ENCODE measurements around the gene LARGE1. TPM values are rescaled to one million over a fixed set of nuclear protein-coding genes. Genes with fewer than 3 reads are reported as not detected.

Gene LARGE1
- total and polyA plus RNA-seq, 2 of the 13 experiments (the other 11 are each of a cell fraction or from before 2014, with no cell fraction given), result 8.4 to 11.0 TPM

DNA sequence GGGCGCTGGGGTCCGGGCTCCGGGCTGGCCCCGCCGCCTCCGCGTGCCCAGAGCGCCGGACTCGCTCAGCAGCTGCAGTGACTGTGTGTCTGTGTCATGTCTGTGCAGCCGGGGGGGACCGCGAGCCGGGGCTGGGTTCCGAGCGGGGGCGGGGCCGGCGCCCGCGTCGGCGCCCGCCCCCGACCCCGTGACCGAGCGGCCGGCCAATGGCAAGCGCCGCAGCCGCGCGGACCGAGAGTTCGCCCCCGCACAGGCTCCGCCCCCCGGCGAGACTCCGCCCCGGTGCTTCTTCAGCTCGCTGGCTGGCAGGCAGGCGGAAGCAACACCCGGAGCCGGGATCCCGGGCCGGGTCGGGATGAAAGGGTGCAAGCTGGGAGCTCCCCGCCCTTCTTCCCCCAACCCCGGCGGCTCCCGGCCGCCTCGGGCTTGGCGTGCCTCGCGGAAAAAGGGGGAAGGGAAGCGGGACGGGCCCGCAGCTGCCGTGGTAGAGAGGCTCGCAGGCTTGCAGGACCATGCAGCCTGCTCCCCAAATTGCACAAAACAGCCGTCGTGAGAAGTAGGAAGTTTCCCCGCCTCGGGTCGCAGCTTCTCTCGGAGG lies 750 bp upstream of the LARGE1 start (continued):
- TF ChIP-seq, protein P1, sequence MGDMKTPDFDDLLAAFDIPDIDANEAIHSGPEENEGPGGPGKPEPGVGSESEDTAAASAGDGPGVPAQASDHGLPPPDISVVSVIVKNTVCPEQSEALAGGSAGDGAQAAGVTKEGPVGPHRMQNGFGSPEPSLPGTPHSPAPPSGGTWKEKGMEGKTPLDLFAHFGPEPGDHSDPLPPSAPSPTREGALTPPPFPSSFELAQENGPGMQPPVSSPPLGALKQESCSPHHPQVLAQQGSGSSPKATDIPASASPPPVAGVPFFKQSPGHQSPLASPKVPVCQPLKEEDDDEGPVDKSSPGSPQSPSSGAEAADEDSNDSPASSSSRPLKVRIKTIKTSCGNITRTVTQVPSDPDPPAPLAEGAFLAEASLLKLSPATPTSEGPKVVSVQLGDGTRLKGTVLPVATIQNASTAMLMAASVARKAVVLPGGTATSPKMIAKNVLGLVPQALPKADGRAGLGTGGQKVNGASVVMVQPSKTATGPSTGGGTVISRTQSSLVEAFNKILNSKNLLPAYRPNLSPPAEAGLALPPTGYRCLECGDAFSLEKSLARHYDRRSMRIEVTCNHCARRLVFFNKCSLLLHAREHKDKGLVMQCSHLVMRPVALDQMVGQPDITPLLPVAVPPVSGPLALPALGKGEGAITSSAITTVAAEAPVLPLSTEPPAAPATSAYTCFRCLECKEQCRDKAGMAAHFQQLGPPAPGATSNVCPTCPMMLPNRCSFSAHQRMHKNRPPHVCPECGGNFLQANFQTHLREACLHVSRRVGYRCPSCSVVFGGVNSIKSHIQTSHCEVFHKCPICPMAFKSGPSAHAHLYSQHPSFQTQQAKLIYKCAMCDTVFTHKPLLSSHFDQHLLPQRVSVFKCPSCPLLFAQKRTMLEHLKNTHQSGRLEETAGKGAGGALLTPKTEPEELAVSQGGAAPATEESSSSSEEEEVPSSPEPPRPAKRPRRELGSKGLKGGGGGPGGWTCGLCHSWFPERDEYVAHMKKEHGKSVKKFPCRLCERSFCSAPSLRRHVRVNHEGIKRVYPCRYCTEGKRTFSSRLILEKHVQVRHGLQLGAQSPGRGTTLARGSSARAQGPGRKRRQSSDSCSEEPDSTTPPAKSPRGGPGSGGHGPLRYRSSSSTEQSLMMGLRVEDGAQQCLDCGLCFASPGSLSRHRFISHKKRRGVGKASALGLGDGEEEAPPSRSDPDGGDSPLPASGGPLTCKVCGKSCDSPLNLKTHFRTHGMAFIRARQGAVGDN (CRISPR knock-in tag; IDR thresholded peaks at IDR 0.05), result peak; percentile 71; the same call in 1 of the 2 replicates
- no peak for TF ChIP-seq ISL2 (CRISPR knock-in tag; IDR thresholded peaks at IDR 0.05)
- TF ChIP-seq, protein P2, sequence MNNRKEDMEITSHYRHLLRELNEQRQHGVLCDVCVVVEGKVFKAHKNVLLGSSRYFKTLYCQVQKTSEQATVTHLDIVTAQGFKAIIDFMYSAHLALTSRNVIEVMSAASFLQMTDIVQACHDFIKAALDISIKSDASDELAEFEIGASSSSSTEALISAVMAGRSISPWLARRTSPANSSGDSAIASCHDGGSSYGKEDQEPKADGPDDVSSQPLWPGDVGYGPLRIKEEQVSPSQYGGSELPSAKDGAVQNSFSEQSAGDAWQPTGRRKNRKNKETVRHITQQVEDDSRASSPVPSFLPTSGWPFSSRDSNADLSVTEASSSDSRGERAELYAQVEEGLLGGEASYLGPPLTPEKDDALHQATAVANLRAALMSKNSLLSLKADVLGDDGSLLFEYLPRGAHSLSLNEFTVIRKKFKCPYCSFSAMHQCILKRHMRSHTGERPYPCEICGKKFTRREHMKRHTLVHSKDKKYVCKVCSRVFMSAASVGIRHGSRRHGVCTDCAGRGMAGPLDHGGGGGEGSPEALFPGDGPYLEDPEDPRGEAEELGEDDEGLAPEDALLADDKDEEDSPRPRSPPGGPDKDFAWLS (CRISPR knock-in tag; IDR thresholded peaks at IDR 0.05; ENCODE audit: borderline replicate concordance), result no peak
- TF ChIP-seq, protein P3, sequence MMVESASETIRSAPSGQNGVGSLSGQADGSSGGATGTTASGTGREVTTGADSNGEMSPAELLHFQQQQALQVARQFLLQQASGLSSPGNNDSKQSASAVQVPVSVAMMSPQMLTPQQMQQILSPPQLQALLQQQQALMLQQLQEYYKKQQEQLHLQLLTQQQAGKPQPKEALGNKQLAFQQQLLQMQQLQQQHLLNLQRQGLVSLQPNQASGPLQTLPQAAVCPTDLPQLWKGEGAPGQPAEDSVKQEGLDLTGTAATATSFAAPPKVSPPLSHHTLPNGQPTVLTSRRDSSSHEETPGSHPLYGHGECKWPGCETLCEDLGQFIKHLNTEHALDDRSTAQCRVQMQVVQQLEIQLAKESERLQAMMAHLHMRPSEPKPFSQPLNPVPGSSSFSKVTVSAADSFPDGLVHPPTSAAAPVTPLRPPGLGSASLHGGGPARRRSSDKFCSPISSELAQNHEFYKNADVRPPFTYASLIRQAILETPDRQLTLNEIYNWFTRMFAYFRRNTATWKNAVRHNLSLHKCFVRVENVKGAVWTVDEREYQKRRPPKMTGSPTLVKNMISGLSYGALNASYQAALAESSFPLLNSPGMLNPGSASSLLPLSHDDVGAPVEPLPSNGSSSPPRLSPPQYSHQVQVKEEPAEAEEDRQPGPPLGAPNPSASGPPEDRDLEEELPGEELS (CRISPR knock-in tag; IDR thresholded peaks at IDR 0.05), result peak; percentile 15; the same call in 1 of the 2 replicates
- peak; percentile 64; the same call in 1 of the 2 replicates for TF ChIP-seq ZNF772 (CRISPR knock-in tag; IDR thresholded peaks at IDR 0.05)
- TF ChIP-seq ZNF138 (CRISPR knock-in tag; IDR thresholded peaks at IDR 0.05; ENCODE audit: low read depth), result no peak
- TF ChIP-seq, protein P4, sequence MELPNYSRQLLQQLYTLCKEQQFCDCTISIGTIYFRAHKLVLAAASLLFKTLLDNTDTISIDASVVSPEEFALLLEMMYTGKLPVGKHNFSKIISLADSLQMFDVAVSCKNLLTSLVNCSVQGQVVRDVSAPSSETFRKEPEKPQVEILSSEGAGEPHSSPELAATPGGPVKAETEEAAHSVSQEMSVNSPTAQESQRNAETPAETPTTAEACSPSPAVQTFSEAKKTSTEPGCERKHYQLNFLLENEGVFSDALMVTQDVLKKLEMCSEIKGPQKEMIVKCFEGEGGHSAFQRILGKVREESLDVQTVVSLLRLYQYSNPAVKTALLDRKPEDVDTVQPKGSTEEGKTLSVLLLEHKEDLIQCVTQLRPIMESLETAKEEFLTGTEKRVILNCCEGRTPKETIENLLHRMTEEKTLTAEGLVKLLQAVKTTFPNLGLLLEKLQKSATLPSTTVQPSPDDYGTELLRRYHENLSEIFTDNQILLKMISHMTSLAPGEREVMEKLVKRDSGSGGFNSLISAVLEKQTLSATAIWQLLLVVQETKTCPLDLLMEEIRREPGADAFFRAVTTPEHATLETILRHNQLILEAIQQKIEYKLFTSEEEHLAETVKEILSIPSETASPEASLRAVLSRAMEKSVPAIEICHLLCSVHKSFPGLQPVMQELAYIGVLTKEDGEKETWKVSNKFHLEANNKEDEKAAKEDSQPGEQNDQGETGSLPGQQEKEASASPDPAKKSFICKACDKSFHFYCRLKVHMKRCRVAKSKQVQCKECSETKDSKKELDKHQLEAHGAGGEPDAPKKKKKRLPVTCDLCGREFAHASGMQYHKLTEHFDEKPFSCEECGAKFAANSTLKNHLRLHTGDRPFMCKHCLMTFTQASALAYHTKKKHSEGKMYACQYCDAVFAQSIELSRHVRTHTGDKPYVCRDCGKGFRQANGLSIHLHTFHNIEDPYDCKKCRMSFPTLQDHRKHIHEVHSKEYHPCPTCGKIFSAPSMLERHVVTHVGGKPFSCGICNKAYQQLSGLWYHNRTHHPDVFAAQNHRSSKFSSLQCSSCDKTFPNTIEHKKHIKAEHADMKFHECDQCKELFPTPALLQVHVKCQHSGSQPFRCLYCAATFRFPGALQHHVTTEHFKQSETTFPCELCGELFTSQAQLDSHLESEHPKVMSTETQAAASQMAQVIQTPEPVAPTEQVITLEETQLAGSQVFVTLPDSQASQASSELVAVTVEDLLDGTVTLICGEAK (IDR thresholded peaks at IDR 0.05), result no peak
- TF ChIP-seq, protein P4 (CRISPR knock-in tag; IDR thresholded peaks at IDR 0.05), result 0 out of 2 replicates have a peak, but pooled peaks have one; percentile 30
- TF ChIP-seq, protein P5, sequence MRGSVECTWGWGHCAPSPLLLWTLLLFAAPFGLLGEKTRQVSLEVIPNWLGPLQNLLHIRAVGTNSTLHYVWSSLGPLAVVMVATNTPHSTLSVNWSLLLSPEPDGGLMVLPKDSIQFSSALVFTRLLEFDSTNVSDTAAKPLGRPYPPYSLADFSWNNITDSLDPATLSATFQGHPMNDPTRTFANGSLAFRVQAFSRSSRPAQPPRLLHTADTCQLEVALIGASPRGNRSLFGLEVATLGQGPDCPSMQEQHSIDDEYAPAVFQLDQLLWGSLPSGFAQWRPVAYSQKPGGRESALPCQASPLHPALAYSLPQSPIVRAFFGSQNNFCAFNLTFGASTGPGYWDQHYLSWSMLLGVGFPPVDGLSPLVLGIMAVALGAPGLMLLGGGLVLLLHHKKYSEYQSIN (CRISPR knock-in tag; IDR thresholded peaks at IDR 0.05; ENCODE audit: borderline replicate concordance), result no peak
